Measurements from ENCODE around the gene RAVER1. TPM values are rescaled to one million over a fixed set of nuclear protein-coding genes. Genes with fewer than 3 reads are reported as not detected.

The RAVER1 gene
- total RNA-seq, 4 donors from 2014 or later, result 18.3 to 52.0 (median 39.1) TPM

GRCh38 chr19:10289836-10290356 lies 43.4 kb downstream of the RAVER1 start, which contains the start of gene ICAM5:
Gene ICAM5 (plus strand): TSS chr19:10289952. CDS start chr19:10290044, 92 bp downstream.
- peaks cover under 1 to 12% of the 10 kb centered on the region in 2 donors for H3K36me3 ChIP-seq
- 2 to 6% methylated on average over 5 to 8 of the region's 45 CpGs for WGBS, 2 donors
- peaks cover 33 to 71% of the 10 kb centered on the region in 2 donors for H3K4me1 ChIP-seq
- no peaks in the 10 kb centered on the region for H3K9me3 ChIP-seq
- intact Hi-C loops (cut with DNase I), result no loop called here
- H3K27me3 ChIP-seq, result peaks cover 45% of the 10 kb centered on the region
- no peak for DNase-seq
- peak within 1 kb of the TSS in 1 of 3 donors; percentile 13 for H3K4me3 ChIP-seq (replicated peaks in 1 of 3)
- H3K27ac ChIP-seq, result no peak within 1 kb of the TSS
- TF ChIP-seq CTCF (IDR thresholded peaks at IDR 0.05) (no peak), POLR2A (IDR thresholded peaks at IDR 0.05) (no peak)

GRCh38 chr19:10289167-10289835 lies 44.0 kb downstream of the RAVER1 start:
- peaks cover 45% of the 10 kb centered on the region for H3K27me3 ChIP-seq
- H3K36me3 ChIP-seq, result peaks cover 6 to 18% of the 10 kb centered on the region in 2 donors
- peak overlapping the region in 1 of 3 donors; percentile 13 for H3K4me3 ChIP-seq (replicated peaks in 1 of 3)
- intact Hi-C loops (cut with DNase I), result no loop called here
- no peak for DNase-seq
- 2 to 4% methylated on average over 30 to 34 of the region's 50 CpGs for WGBS, 2 donors
- H3K27ac ChIP-seq, result no peak overlapping the region
- H3K4me1 ChIP-seq, result peaks cover 33 to 67% of the 10 kb centered on the region in 2 donors
- TF ChIP-seq CTCF (IDR thresholded peaks at IDR 0.05) (no peak), POLR2A (IDR thresholded peaks at IDR 0.05) (no peak)
- no peaks in the 10 kb centered on the region for H3K9me3 ChIP-seq

GRCh38 chr19:10288662-10289166 lies 44.6 kb downstream of the RAVER1 start:
- no peak overlapping the region for H3K27ac ChIP-seq

GRCh38 chr19:10286803-10287737 lies 46.3 kb downstream of the RAVER1 start, which contains the start of gene ICAM4:
Gene ICAM4 (plus strand): TSS chr19:10286955. CDS start chr19:10287013, 58 bp downstream.
- WGBS, 2 donors, result 3 to 5% methylated on average over 33 to 34 of the region's 59 CpGs
- H3K9me3 ChIP-seq, result no peaks in the 10 kb centered on the region
- peaks cover 6 to 18% of the 10 kb centered on the region in 2 donors for H3K36me3 ChIP-seq
- intact Hi-C loops (cut with DNase I), result no loop called here
- no peak within 1 kb of the TSS for H3K4me3 ChIP-seq (replicated peaks in 1 of 3)
- H3K4me1 ChIP-seq, result peaks cover 36 to 60% of the 10 kb centered on the region in 2 donors
- peak in 1 of 2 donors; percentile 41 for DNase-seq
- TF ChIP-seq POLR2A (IDR thresholded peaks at IDR 0.05), result no peak
- no peak for TF ChIP-seq CTCF (IDR thresholded peaks at IDR 0.05)
- H3K27me3 ChIP-seq, result peaks cover 27% of the 10 kb centered on the region
- H3K27ac ChIP-seq, result no peak within 1 kb of the TSS

More at GRCh38 chr19:10288662-10289166, 44.6 kb downstream of the RAVER1 start:
- Histone ChIP-seq H3K27me3 (peaks cover 42% of the 10 kb centered on the region), H3K4me1 (peaks cover 33 to 67% of the 10 kb centered on the region in 2 donors), H3K4me3 (replicated peaks in 1 of 3) (no peak overlapping the region), H3K36me3 (peaks cover 6 to 18% of the 10 kb centered on the region in 2 donors), H3K9me3 (no peaks in the 10 kb centered on the region)
- 2 to 3% methylated on average over 14 to 23 of the region's 23 CpGs for WGBS, 2 donors
- intact Hi-C loops (cut with DNase I), result no loop called here
- no peak for DNase-seq
- TF ChIP-seq CTCF (IDR thresholded peaks at IDR 0.05), result no peak
- TF ChIP-seq POLR2A (IDR thresholded peaks at IDR 0.05), result no peak

All from thyroid gland (tissue), 4 donors.